HTERT RPE-1 (cell line): ENCODE measurements around the gene SRI.
"Not testable (repeated sequence)": the region's sequence is repeated elsewhere in the genome, so short reads cannot be mapped to it uniquely, and the experiment has no call there.

Experiments
- in situ Hi-C: fragments of 300-500 bp; cut with MboI; formaldehyde crosslinking; loops from 4 replicates; pipeline ENCODE4 v1.14.3; 2020; ENCODE audit warnings: low sequenced_read_pairs

The SRI gene, protein sequence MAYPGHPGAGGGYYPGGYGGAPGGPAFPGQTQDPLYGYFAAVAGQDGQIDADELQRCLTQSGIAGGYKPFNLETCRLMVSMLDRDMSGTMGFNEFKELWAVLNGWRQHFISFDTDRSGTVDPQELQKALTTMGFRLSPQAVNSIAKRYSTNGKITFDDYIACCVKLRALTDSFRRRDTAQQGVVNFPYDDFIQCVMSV

GRCh38 chr7:88219781-88220747 is at the start of gene SRI:
Gene SRI, minus strand, starts transcription at chr7:88220038. Its CDS starts 12 bp downstream, at chr7:88220026.
- in situ Hi-C loops = no loop called here

DNA sequence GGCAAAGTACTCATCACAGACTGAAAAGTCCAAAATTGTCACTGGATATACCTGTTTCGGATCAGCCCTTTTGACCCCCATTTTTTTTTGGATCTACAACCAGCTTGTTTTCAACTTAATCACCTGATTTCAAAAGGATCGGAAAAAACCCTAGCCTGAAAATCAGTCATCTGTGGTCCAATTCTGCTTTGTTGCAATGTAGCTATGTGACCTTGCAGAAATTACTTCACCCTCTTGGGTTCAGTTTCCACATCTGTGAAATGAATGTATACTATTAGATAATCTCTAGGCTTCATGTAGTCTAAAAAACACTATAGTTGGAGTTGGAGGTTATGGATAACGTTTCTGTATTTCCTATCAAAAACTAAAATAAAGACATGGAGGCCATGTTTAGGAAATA is 49.7 kb upstream of the SRI start:
- in situ Hi-C loops = no loop called here

GRCh38 chr7:88268858-88269257 is 49.0 kb upstream of the SRI start:
- in situ Hi-C loops = no loop called here

GRCh38 chr7:88268051-88268450 is 48.2 kb upstream of the SRI start:
- in situ Hi-C loops = no loop called here

DNA sequence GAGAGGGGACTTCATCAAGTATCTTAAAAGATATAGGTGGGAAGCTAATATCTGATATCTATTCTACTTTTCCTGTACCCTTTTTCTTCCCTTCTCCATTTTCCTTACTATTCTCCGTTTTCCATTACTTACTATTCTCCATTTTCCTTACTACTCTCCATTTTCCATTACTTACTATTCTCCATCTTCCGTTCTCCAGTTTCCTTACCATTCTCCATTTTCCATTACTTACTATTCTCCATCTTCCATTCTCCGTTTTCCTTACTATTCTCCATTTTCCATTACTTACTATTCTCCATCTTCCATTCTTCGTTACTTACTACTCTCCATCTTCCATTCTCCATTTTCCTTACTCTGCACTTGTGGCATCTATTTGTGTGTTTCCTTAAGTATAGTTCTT is 47.6 kb upstream of the SRI start:
- in situ Hi-C loops = no loop called here

- in situ Hi-C loops = not testable (repeated sequence)
Measured at GRCh38 chr7:88264987-88265386, 45.1 kb upstream of the SRI start.

DNA sequence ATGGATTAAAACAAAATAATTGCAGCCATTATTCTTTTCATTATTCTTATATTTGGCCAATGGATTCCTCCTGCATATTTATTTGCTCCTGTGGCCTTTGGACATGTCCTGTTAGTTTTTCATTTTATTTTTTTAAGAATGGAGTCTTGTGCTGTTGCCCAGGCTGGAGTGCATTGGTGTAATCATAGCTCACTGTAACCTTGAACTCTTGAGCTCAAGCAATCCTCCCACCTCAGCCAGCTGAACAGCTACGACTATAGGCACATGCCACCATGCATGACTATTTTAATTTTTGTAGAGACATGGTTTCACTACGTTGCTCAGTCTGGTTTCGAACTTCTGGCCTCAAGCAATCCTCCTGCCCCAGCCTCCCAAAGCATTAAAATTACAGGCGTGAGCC is 42.7 kb upstream of the SRI start:
- in situ Hi-C loops = no loop called here

DNA sequence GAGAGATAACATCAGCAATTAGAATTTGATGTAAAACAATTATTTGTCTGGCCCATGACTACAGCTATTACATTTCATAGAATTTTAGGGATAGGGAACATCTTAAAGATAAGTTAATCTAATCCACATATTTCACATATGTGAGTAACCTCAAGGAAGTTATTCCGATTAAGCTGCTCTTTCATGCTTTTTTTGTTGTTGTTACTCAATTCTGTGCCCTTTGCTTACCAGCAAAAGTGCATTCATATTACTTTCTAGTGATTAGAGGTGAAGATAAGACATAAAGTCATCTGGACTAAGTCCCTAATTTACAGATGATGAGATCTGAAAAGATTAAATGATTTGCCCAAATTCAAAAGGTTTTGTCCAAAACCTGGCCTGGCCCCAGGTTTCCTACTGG is 40.9 kb upstream of the SRI start:
- in situ Hi-C loops = no loop called here

GRCh38 chr7:88259656-88260380 is 40.0 kb upstream of the SRI start:
- in situ Hi-C loops = no loop called here

GRCh38 chr7:88258296-88258695 is 38.5 kb upstream of the SRI start:
- in situ Hi-C loops = not testable (repeated sequence)

- in situ Hi-C loops = no loop called here
Measured at GRCh38 chr7:88256906-88257305, 37.1 kb upstream of the SRI start.

- in situ Hi-C loops = no loop called here
Measured at GRCh38 chr7:88254721-88255424, 35.0 kb upstream of the SRI start.

GRCh38 chr7:88253640-88254039 is 33.8 kb upstream of the SRI start:
- in situ Hi-C loops = no loop called here

- in situ Hi-C loops = no loop called here
Measured at GRCh38 chr7:88244258-88244657, 24.4 kb upstream of the SRI start.

GRCh38 chr7:88243345-88243909 is 23.6 kb upstream of the SRI start:
- in situ Hi-C loops = no loop called here

DNA sequence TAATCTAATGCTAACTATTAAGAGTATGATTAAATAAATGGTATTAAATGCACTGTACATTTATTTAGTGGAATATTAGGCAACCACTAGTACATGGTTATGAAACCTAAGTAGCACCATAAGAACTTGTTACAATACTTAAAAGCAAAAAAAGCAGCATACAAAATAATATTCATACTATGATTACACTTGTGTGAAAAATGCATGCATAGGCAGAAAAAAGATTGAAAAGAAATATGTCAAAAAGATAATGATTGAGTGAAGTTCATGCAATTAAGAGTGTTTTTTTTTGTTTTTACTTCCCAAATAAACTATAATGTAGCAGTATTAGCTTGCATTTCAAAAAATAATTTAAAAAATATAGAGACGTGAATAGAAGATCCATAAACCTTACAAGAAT is 20.0 kb upstream of the SRI start:
- in situ Hi-C loops = no loop called here

GRCh38 chr7:88233828-88234227 is 14.0 kb upstream of the SRI start:
- in situ Hi-C loops = no loop called here

- in situ Hi-C loops = no loop called here
Measured at GRCh38 chr7:88230646-88231045, 10.8 kb upstream of the SRI start.

DNA sequence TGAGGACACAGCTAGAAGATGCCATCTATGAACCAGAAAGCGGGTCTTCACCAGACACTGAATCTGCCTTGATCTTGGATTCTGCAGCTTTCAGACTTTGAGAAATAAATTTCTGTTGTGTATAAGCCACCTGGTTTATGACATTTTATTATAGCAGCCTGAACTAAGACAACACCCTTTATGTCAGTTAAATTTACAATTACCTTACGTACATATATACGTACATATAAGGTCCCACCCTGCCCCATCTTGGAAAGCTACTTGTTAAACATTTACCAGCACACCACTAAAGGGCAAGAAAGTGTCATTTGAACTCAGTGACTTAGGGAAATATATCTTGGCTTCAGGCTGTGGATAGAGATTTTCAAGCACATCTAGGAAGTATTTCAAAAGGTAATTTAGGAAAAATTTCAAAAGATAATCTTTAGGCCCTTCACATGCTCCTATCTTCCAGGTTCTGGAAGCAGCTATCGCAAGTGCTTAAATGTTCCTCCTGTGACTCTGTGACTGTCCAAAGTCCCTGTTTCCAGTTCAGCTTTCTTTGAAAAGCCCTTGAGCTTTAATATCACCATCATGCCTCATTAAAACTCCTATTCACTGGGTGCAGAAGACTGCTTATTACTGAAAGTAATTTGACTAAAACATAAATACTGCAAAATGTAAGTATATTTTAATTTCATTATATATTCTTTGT is 9.6 kb upstream of the SRI start:
- in situ Hi-C loops = no loop called here

- in situ Hi-C loops = no loop called here
Measured at GRCh38 chr7:88226886-88227516, 7.2 kb upstream of the SRI start.
